HG03039 (cell line): ENCODE measurements around the gene GALNT8.

Source experiments
- ATAC-seq: cut with Tn5 transposase; IDR thresholded peaks from one replicate; pipeline ENCODE4 v1.9.1; 2021; ENCODE audit warnings: mild to moderate bottlenecking, moderate library complexity; ENCODE audit not compliant: unreplicated experiment

Gene GALNT8

DNA sequence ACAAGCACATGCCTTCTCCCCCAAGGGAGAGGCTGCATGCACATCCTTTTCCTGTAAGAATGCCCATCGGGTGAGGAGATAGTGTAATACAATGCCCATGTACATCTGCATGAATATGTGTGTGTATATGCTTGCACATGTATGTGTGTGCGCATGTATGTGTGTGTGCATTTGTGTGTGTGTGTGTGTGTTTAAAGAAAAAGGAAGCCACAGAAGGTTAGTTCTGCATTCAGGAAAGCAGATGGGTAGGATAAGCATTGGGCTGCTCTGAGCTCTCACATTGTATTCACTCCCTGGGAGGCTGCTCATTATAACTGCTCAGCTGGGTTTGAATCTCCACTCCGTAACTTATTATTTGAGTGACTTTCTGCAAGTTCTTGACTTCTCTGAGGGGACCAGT is 74.3 kb downstream of the GALNT8 start:
- ATAC-seq: no peak

DNA sequence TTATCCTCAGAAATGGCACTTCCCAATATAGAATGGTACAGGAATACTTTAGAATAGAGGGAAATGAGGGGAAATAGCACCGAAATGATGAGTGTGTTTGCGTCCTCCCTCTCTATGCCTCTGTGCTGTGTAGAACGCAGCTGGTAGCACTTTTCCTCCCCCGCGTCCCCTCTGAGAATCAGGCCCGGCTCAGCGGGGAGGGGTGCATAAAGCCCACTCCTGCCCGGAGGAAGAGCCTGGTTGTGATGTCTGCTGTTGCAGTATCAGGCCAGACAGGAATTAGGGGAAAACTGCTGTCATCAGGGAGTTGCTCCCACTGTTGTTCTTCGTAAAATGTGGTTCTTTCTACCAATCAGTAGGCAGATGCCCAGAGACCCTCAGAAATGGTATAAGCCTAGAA is 76.0 kb downstream of the GALNT8 start:
- no peak for ATAC-seq

DNA sequence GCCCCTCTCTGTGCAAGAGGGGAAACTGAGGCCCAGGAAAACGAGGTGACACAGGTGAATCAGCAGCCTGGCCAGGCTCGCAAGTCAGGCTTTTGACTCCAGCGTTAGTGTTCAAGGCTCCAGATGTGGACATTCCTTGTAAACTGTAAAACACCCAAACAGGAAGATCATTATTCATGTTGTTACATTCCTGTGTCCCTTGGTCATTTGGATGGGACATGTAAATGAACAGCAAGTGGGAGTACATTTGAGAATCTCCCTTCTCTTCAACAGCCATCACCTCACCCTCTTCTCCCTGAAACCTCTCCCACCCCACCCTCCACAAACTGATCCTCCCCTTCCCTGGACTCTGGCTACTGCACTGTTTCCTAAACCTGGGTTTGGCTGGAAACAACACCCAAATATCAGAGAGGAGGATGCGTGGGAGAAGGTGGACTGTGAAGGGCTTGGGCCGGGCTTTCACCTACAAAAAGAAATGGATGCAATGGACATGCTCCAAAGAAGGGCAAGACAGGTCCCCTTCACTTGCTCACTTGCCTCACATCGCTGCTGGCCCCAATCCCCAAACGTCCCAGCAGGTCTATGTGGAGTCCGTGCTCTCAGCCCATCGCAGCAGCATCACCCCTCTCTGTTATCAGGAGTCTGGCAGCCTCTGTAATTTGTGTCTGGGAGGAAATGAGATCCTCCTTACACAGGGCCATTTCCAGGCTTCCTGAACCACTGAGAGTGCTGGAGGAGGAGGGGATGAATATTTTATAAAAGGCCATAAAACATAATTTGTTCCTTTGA is 76.7 kb downstream of the GALNT8 start:
- no peak for ATAC-seq

DNA sequence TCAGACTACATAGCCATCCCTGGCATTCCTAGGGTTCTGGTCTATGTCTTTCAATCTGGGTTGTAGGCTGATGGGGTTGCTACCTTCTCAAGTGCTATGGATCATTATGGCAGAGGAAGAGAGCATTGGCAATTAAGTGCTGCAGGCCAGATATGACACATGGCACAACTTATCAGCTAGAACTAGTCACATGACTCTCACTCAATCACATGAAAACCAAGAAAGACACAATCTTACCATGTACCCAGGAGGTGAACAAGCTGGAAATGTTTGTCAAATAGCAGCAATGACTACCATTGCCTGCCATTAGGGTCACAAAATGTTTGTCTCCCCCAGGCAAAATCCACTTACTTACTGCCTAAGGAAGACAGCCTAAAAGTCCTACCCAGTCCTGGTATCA is 80.4 kb downstream of the GALNT8 start:
- ATAC-seq: no peak

DNA sequence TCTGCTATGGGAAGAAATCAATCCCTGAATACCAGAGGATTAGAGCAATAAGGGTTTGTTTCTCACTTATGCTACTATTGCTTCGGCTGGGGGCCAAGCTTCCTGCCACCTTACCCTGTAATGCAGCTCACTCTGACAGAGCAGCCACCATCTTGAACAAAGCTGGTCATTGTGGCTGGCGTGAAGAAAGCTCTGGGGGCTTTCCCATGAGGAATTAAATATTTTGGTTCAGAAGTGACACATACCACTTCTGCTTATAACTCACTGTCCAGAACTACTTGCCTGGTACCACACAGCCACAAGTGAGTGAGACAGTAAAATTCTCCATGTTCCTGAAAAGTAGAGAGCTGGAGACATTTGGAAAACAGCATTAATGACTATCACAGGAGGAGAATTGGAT is 82.6 kb downstream of the GALNT8 start:
- ATAC-seq: no peak

DNA sequence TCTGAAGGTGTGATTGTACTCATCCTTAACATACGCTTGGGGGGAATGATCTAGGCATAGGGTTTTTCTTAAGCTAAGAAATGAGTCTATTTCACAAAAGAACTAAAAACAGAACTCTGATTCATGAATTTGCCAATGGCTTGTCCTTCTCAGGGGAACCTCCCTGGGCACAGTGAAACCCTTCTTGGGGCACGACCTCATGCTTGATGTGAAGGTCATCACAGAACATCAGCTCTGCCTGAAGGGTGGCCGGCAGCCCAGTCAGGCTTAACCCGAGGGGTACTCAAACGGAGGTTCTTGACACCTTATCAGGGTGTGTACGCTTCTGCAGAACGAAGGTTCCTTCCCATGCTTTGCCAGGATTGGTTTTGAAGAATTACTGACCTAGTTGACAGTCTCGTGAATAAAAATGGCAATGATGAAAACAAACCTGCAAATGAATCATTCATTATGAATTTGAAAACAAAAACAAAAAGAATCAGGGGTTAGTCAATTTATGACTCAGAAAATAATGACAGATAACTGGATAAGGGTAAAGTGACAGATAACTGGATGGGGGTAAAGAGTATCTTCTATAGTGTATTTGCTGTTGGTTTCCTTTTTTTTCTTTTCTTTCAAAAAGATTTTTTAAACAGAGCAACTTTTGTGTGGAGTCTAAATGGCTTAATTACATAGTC is 86.4 kb downstream of the GALNT8 start:
- no peak for ATAC-seq

DNA sequence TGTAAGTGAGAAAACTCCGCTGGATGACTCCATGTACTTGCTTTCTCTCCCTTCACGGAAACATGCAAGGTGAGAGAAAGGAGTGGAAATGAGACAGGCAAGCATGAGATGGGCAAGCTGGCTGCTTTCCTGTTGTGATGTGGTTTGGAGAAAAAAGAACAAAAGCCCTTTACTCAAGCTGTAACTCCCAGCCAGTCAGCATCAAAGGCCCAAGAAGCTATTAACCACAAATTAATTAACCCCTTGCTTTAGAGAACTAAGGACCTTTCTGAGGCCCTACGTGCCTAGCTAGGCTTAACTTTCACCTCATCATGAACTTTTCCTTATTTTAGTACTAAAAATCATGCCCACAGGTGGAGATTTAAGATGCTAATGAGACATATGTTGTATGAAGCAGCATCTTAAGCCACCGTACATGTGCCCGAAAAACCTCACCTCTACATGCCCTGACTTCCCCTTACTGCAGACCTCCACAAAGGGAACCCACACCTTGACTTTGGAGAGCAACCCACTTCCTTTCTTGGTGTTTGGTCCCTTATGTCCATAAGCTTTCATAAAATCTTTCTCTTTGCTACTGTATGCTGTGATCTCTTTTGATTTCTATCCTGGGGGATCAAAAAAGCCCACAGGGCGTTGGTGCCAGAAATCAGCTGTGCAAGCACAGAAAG is 87.0 kb downstream of the GALNT8 start:
- ATAC-seq: no peak

DNA sequence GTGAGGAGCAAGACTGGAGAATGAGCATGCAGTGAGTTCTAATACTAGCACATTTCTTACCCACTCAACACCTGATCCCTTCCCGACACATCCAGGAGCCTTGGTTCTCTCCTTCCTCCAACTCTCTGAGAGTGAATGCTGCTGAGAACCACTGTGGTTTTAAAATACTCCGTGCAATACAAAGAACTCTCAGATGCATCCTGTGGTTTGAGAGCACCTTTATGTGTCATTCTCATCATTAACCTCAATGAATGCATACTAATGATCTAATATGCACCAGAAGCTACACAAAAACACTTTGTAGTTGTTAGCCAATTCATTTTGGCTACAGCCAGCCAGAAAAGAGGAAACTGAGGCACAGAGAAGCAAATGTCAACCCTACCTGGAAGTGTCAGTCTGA is 87.6 kb downstream of the GALNT8 start:
- ATAC-seq: no peak

DNA sequence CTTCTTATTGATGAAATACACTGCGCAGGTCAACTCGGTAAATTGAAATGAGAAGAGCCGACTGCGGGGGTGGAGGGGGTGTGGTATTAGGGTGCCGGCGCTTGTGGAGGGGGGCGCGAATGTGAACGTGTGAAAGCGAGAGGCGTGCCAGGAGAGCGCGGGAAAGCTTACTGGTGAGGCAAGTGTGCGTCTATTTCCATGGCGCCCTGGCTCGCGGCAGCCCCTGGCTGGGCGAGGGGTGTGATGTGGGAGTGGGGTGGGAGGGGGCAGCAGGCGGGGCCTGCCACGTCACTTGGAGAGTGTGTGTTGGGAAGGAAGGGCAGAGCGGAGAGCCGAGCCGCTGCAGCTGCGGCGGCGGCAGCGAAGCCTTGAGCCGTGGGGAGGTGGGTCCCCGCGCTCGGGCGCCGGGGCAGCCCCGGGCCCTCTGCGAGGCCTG is 88.8 kb downstream of the GALNT8 start:
- no peak for ATAC-seq

DNA sequence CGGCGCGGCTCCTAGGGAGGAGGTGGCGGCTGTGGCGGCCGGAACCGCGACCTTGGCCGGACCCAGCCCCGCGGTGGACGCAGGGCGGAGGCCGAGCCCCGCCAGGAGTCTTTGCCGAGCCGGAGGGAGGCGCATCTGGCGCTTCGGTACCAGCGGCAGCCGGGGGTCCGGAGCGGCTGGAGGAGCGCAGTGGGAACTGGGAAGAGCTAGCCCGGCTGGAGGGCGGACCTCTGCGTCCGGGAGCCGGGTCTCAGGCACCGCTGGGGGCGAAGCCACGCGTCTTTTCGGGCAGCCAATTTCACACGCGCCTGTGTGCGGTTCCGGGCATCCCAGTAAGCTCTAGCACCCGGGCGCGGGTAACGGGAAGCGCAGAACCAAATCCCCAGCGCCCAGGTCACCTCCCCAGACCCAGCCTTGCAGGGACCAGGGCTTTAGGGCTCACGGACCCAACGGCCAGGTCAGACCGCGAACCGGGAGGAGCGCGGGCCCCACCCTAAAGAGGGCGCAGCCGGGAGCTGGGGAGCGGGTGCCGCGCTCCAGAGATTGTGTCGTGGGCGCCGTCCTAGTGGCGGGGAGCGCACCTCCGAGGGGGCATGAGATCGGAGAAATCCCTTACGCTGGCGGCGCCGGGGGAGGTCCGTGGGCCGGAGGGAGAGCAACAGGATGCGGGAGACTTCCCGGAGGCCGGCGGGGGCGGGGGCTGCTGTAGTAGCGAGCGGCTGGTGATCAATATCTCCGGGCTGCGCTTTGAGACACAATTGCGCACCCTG is 89.4 kb downstream of the GALNT8 start:
- ATAC-seq: no peak

DNA sequence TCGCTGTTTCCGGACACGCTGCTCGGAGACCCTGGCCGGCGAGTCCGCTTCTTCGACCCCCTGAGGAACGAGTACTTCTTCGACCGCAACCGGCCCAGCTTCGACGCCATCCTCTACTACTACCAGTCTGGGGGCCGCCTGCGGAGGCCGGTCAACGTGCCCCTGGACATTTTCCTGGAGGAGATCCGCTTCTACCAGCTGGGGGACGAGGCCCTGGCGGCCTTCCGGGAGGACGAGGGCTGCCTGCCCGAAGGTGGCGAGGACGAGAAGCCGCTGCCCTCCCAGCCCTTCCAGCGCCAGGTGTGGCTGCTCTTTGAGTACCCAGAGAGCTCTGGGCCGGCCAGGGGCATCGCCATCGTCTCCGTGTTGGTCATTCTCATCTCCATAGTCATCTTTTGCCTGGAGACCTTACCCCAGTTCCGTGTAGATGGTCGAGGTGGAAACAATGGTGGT is 90.0 kb downstream of the GALNT8 start:
- no peak for ATAC-seq

DNA sequence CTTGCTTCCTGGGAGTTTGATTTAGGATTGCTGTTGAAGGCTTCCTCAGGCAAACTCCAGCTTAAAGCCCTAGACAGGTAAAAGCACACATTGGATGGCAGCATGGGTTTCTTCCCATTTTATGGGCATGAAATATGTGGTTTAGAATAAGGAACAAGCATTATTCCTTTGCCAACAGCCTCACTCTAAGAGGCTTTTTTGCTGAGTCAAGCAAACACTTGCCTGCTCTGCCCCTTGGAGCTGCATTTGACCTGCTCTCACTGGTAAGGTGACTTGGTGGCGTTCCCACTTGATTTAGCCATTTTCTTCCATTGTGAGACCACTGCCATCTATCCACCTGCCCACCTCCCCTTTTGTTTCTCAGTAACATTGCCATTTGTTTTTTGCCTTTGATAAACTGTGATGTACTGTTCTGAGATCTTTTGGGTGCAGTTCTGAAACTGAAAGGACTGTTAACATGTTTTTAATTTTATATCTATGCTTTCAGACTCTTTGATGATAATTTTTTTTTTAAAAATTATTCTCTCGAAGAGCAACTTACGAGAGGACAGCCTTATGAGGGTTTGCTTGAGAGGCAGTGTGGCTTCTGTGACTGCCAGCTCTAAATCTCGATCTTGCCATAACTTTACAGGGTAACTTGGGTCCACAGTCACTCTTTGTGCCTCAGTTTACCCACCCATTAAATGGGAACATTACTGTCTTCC is 92.6 kb downstream of the GALNT8 start:
- ATAC-seq: no peak

DNA sequence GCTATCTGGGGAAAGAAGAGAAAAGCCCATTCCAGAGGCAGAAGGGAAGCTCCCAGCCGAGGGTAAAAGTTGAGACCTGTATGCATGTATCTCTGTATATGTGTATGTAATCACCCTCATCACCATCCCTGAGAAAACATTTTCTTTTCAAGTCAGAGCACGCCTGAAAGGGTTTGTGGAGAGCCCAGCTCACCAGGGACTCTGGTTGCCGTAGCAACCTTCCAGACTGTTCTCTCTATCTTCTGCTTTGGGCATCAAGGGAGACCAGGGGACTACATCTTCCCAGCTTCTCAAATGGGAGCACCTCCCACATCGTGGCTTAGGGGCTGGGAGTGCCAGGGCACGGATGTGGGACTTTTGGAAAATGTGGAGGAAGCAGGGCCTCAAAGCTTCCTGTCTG is 93.5 kb downstream of the GALNT8 start:
- no peak for ATAC-seq

DNA sequence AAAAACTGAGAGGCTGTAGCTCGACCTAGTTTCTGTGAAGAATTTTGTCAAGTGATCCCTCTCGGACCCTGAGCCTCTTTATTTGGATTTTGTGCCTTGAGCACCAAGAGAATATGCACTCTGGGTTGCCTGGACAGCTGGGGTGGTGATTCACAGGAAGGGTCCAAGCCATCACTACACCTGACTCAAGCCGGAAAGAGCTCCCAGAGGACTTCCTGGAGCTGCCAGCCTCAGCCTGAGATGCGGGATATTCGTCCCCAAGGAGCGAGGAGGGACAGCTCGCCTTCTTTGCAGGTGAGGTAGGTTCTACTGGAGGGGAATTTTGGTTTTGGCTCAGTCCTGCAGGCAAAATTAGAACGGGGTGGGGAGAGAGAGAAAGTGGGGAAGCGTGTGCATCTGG is 94.3 kb downstream of the GALNT8 start:
- no peak for ATAC-seq

DNA sequence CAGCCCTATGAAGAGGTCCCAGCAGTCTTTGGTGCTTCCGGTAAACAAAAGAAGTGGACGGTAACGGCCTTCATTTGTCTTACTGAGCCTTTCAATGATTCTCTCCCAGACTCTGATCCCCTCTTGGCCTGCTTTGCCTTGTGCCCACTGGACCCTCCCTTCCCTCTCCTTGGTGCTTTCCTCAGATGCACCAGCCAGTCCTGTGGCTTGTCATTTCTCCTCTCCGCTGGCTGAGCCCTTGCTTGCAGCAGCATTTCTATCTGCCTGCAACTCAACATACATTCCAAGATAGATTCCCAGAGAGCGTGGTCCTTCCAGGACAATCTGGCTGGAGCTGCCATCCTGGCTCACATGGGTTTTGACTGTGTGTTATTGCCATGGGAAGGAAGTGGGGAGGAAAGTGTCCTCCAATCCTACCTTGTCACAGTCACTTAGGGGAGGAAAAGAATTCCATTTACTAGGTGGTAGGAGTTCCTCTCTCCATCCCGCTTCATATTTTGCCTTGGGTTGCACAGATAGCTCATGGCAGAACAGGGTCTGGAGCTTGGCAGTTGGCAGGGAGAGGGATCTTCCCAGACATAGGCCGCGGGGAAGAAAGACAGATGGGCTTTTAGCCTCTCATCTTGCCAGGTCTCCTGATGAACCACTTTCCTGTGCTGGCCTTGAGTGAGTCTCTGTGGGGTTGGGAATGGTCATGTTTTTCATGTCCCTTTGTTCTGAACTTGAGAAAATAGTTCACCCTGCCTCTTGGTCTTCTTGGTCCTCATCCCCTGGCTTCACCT is 96.7 kb downstream of the GALNT8 start:
- no peak for ATAC-seq

DNA sequence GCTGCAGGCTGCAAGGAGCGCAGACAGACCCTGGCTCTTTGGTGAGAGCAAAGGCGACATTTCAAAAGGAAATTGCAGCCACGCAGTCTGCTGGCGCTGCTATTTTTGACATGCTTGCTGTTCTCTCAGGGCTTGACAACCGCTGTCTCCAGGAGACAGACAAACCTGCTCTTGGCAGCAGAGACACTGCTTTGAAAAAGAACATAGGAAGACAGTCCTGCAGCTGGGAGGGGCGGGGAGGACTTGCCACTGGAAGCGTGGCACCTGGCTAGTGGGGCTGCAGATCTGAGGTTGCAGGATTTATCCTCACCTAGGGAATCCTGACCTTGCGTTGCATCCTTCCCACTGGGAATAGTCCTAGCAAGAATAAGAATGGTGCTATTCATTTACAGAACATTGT is 97.7 kb downstream of the GALNT8 start:
- ATAC-seq: no peak

DNA sequence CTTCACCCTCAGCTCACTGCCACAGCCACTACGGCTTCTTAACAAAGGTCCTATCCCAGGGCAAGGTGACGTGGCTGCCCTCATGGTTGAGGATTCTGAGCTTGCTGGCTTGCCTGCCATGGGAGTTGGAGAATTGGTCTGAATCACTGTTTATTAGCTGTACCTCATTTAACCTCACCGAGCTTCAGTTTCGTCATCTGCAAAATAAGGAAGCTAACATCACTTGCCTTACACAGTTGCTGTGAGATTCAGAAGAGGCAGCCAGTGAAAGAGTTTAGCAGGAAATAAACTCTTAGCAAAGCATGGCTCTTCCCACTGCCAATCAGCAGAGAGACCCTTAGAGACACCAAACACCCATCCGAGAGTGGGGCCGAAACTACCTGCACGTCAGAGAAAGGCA is 99.5 kb downstream of the GALNT8 start:
- ATAC-seq: no peak

DNA sequence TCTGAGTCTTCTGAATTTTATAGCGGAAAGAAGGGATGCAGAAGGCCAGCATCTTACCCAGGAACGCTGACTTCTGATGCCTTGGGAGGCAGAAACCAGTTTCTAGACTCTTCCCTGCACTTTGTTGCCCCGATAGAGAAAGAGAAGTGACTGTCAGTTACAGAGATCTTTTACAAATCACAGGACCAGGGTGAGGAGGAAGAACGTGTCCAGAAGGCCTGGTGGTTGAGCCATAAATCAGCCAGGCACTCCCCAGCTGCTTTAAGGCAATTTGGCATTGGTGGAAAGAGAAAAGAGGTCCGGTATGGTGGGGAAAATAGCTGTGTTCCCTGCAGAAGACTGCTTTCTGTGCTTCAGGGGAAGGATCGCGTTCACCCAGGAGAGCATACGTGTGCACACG is 100.8 kb downstream of the GALNT8 start:
- ATAC-seq: no peak
